ENCODE measurements around the gene COL18A1.
A peak's percentile ranks its signal among the peaks of the same experiment; 100 is the strongest.
"Not testable (repeated sequence)": the region's sequence is repeated elsewhere in the genome, so short reads cannot be mapped to it uniquely, and the experiment has no call there.

The COL18A1 gene

DNA sequence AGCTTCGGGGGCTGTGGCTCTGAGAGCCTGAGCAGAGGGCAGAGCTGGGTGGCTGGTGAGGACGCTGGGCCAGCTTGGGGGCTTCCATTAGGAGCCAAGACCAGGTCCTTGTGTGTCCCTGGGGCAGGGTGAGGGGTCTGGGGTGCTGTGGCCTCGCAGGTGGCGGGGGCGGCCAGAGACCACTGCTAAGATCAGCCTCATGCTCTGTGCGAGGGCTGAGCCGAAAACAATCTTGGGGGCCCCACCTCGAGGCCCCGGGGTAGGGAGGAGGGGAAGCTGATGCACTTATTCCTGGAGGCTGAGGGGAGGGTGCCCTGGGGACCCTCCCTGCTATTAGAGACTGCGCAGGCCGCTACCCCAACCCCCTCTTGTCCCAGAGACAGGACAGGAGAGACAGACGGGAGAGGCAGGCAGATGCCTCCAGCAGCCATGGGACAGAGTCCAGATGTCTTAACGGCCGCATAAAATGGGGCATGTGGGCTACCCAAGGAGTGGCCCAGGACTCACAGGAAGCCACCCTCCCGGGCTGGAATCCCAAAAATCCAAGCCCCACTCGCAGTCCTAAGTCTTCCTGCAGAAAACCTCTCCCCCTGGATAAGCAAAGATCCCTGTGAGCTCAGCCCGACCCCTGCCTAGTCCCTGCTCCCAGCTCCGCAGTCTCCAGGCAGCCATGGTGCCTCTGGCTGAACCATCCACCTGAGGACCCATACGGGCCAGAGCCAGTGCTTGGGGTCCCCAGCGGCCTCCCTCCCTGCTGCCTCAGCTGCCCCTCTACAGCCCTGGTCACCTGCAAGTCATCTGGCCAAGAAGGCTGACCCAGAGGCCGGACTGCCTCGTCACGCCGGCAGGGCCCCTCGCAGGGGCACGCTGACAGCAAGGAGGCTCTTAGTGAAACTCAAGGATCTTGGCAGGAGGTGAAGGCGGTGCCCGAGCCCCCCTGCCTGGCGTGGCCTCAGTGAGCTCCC, 43.6 kb upstream of the COL18A1 start:
- Histone ChIP-seq H3K4me1 (ENCODE audit: insufficient read depth, poor library complexity, severe bottlenecking) (peaks cover 16% of the 10 kb centered on the region), H3K27ac (ENCODE audit: poor library complexity, severe bottlenecking) (no peak overlapping the region), H3K27me3 (ENCODE audit: insufficient read depth, poor library complexity, severe bottlenecking) (no peaks in the 10 kb centered on the region), H3K4me3 (ENCODE audit: severe bottlenecking) (no peak overlapping the region), H3K36me3 (ENCODE audit: low read depth) (no peaks in the 10 kb centered on the region), H3K9me3 (ENCODE audit: severe bottlenecking) (no peaks in the 10 kb centered on the region)
- no peak for ATAC-seq (ENCODE audit: low read depth)
- DNase-seq (ENCODE audit: low spot score) = no peak
- TF ChIP-seq, protein P1, sequence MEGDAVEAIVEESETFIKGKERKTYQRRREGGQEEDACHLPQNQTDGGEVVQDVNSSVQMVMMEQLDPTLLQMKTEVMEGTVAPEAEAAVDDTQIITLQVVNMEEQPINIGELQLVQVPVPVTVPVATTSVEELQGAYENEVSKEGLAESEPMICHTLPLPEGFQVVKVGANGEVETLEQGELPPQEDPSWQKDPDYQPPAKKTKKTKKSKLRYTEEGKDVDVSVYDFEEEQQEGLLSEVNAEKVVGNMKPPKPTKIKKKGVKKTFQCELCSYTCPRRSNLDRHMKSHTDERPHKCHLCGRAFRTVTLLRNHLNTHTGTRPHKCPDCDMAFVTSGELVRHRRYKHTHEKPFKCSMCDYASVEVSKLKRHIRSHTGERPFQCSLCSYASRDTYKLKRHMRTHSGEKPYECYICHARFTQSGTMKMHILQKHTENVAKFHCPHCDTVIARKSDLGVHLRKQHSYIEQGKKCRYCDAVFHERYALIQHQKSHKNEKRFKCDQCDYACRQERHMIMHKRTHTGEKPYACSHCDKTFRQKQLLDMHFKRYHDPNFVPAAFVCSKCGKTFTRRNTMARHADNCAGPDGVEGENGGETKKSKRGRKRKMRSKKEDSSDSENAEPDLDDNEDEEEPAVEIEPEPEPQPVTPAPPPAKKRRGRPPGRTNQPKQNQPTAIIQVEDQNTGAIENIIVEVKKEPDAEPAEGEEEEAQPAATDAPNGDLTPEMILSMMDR (IDR thresholded peaks at IDR 0.05; ENCODE audit: poor library complexity, severe bottlenecking) = no peak

DNA sequence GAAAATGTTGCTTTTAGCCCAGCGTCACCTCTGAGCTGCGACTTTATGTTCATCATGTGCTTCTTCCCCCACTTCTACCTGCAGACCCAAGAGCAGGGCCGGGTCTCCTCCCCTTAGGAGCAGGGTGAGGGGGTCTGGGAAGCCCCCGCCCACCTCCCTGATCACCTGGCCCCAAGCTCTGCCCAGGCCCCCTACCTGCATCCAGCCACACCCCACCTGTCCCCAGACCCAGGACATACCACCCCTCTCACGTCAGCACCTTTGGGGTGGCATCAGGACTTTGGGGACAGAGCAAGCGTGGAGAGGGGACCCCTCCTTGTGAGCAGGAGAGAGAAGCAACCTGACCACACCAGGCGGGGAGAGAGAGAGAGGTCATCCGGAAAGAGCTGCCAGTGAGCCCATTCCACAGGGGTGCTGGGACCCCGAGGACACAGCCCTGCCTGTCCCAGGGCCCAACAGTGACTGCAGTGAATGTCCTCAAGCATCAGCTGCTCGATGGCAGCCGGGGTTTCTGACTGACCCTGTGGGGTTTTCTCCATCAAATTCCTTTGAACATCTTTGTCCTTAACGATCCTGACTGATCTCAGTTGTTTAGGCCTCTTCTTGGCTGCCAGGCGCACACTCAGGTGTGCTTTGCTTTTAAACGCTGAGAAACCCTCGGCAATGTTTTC, 42.8 kb upstream of the COL18A1 start:
- no peak for ATAC-seq (ENCODE audit: low read depth)
- H3K36me3 ChIP-seq (ENCODE audit: low read depth) = no peaks in the 10 kb centered on the region
- no peak overlapping the region for H3K4me3 ChIP-seq (ENCODE audit: severe bottlenecking)
- DNase-seq (ENCODE audit: low spot score) = no peak
- no peaks in the 10 kb centered on the region for H3K9me3 ChIP-seq (ENCODE audit: severe bottlenecking)
- no peaks in the 10 kb centered on the region for H3K27me3 ChIP-seq (ENCODE audit: insufficient read depth, poor library complexity, severe bottlenecking)
- peaks cover 16% of the 10 kb centered on the region for H3K4me1 ChIP-seq (ENCODE audit: insufficient read depth, poor library complexity, severe bottlenecking)
- TF ChIP-seq, protein P1 (IDR thresholded peaks at IDR 0.05; ENCODE audit: poor library complexity, severe bottlenecking) = no peak
- no peak overlapping the region for H3K27ac ChIP-seq (ENCODE audit: poor library complexity, severe bottlenecking)

DNA sequence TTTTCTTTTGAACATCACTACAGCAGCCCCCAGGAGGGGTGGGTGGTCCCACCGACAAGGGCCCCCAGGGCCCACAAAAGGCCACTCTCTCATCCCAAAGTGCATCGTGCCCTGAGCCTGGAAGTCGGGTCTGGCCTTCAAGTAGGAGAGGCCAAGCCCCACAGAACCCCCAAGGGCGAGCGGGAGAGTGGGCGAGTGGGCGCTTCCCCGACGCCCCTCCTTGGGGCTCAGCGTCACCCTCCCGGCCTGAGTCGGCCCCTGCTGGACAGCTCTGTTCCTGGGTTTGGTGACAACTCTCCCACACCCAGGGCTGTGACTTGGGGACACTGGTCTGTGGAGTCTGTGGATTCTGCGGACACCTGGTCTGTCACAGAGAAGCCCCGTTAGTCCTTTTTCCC, 42.2 kb upstream of the COL18A1 start:
- H3K27ac ChIP-seq (ENCODE audit: poor library complexity, severe bottlenecking) = no peak overlapping the region
- no peak for ATAC-seq (ENCODE audit: low read depth)

DNA sequence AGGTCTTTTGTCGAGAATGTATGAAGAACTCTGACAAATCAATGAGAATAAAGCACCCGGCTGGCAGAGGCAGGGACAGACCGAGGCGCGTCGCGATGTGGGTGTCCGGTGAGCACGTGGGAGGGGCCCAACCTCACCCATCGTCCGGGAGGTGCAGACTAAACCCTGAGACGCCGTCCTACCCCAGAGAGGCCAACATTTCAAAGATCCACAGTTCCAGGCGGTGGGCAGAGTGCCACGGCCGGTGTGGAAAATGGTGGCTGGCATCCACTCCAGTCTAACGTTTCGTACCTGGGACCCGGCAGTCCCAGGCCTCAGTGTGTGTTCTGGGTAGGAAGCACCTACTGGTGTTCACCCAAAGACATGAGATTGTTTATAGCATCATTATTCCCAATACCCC, 41.7 kb upstream of the COL18A1 start:
- Histone ChIP-seq H3K4me1 (ENCODE audit: insufficient read depth, poor library complexity, severe bottlenecking) (peaks cover 16% of the 10 kb centered on the region), H3K27ac (ENCODE audit: poor library complexity, severe bottlenecking) (peak overlapping the region; percentile 93)
- not testable (repeated sequence) for H3K36me3 ChIP-seq (ENCODE audit: low read depth); H3K9me3 ChIP-seq (ENCODE audit: severe bottlenecking); DNase-seq (ENCODE audit: low spot score); H3K4me3 ChIP-seq (ENCODE audit: severe bottlenecking); H3K27me3 ChIP-seq (ENCODE audit: insufficient read depth, poor library complexity, severe bottlenecking); ATAC-seq (ENCODE audit: low read depth)

More for the DNA sequence above, 42.2 kb upstream of the COL18A1 start:
- Histone ChIP-seq H3K9me3 (ENCODE audit: severe bottlenecking) (no peaks in the 10 kb centered on the region), H3K4me3 (ENCODE audit: severe bottlenecking) (no peak overlapping the region), H3K27me3 (ENCODE audit: insufficient read depth, poor library complexity, severe bottlenecking) (no peaks in the 10 kb centered on the region), H3K4me1 (ENCODE audit: insufficient read depth, poor library complexity, severe bottlenecking) (peaks cover 16% of the 10 kb centered on the region), H3K36me3 (ENCODE audit: low read depth) (no peaks in the 10 kb centered on the region)
- DNase-seq (ENCODE audit: low spot score) = no peak
- TF ChIP-seq, protein P1 (IDR thresholded peaks at IDR 0.05; ENCODE audit: poor library complexity, severe bottlenecking) = no peak

DNA sequence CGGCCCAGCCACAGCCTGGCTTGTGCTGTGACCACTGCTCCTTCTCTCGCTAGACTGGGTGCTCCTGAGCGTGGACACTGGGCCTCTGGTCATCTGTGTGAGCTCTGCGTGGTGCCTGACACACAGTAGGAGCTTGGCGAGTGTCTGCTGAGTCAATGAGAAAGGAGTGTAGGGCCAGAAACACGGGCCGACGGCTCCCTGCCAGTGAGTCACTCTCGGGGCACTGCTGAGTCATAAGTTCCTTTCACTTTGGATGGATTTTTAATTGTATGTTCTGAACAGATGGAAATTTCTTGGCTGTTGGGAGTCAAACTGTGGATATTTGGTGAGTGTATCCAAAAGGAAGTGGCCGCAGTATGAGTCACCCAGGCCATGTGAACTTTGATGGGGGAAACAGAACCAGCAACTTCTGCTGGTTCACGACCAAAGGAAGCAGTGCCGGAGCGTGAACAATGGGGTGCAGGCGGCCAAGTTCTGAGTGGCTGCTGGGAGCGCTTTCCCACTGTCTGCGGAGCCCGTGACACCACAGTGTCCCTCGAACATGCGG, 41.0 kb upstream of the COL18A1 start:
- H3K9me3 ChIP-seq (ENCODE audit: severe bottlenecking) = no peaks in the 10 kb centered on the region
- no peaks in the 10 kb centered on the region for H3K36me3 ChIP-seq (ENCODE audit: low read depth)
- ATAC-seq (ENCODE audit: low read depth) (peak; percentile 82), DNase-seq (ENCODE audit: low spot score) (peak; percentile 86)
- TF ChIP-seq, protein P1 (IDR thresholded peaks at IDR 0.05; ENCODE audit: poor library complexity, severe bottlenecking) = no peak
- H3K27me3 ChIP-seq (ENCODE audit: insufficient read depth, poor library complexity, severe bottlenecking) = no peaks in the 10 kb centered on the region
- H3K4me3 ChIP-seq (ENCODE audit: severe bottlenecking) = no peak overlapping the region
- peak overlapping the region; percentile 93 for H3K27ac ChIP-seq (ENCODE audit: poor library complexity, severe bottlenecking)
- peaks cover 16% of the 10 kb centered on the region for H3K4me1 ChIP-seq (ENCODE audit: insufficient read depth, poor library complexity, severe bottlenecking)
